ENCODE results near the gene SNX21.
A peak's percentile ranks its signal among the peaks of the same experiment; 100 is the strongest.

SNX21 gene

DNA sequence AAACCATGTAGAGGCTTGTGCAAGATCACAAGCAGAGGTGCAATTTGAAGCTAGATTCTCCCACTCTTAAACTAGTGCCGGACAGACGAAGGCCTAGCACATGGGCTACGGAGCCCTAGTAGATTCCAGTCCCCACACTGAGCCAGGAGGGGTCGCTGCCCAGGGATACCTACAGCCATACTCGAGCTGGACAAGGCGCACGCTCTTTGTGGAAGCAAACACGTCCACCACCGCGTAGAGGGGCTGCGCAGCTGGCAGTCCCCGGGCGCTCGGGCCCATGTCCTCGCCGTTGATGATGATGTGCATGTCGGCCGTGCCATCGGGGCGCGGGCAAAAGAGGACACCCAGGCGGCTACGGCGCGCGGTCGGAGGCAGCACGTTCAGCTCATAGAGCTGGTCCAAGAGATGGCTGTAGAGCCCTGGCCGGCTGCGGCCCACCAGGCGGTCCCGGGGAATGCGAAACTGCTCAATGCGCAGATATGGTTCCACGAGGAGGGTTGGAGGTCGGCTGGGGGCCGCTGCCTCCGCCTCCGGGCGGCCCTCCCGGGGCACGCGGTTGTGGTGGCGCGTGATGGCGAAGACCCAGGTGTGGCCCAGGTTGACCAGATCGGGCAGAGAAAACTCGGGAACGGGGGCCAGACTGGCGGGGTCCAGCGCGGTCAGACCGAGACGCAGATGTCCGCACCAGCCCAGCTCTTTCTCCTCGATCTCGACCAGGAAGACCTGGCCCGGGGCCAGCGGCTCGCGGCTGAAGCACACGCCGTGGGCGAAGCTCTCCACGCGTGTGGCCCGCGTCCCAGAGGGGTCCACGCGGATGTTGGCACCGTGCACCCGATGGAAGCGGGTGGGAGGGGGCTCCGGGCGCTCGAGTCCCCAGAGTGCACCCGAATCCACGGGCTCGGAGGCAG is 56.7 kb downstream of the SNX21 start:
- peaks cover 23% of the 10 kb centered on the region for H3K4me1 ChIP-seq (ENCODE audit: control insufficient read depth, low read length)
- no peak for TF ChIP-seq EZH2phosphoT487 (IDR thresholded peaks at IDR 0.05; ENCODE audit: borderline replicate concordance, low read length)
- TF ChIP-seq, protein P1, sequence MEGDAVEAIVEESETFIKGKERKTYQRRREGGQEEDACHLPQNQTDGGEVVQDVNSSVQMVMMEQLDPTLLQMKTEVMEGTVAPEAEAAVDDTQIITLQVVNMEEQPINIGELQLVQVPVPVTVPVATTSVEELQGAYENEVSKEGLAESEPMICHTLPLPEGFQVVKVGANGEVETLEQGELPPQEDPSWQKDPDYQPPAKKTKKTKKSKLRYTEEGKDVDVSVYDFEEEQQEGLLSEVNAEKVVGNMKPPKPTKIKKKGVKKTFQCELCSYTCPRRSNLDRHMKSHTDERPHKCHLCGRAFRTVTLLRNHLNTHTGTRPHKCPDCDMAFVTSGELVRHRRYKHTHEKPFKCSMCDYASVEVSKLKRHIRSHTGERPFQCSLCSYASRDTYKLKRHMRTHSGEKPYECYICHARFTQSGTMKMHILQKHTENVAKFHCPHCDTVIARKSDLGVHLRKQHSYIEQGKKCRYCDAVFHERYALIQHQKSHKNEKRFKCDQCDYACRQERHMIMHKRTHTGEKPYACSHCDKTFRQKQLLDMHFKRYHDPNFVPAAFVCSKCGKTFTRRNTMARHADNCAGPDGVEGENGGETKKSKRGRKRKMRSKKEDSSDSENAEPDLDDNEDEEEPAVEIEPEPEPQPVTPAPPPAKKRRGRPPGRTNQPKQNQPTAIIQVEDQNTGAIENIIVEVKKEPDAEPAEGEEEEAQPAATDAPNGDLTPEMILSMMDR (IDR thresholded peaks at IDR 0.05; ENCODE audit: low read depth, low read length, poor library complexity, severe bottlenecking) = peak; percentile 48
- no peaks in the 10 kb centered on the region for H3K27me3 ChIP-seq (ENCODE audit: control insufficient read depth, low read length)
- H3K9me3 ChIP-seq (ENCODE audit: control insufficient read depth, insufficient read depth, low read length) = no peaks in the 10 kb centered on the region
- H3K4me2 ChIP-seq (ENCODE audit: low read length) = peak overlapping the region; percentile 82
- H4K20me1 ChIP-seq (ENCODE audit: control insufficient read depth, insufficient read depth, low read depth, low read length) = no peaks in the 10 kb centered on the region
- no peak overlapping the region for H3K27ac ChIP-seq (ENCODE audit: low read depth, low read length)
- H3K9me2 ChIP-seq (replicated peaks; ENCODE audit: control insufficient read depth, low read length) = no peaks in the 10 kb centered on the region
- no peaks in the 10 kb centered on the region for H3F3A ChIP-seq (ENCODE audit: control insufficient read depth, insufficient read depth)
- peaks cover 5% of the 10 kb centered on the region for H3K36me3 ChIP-seq (ENCODE audit: control insufficient read depth, low read length)
- no peaks in the 10 kb centered on the region for H3K79me2 ChIP-seq (ENCODE audit: control insufficient read depth, low read length)
- peak overlapping the region; percentile 83 for H3K4me3 ChIP-seq (ENCODE audit: low read length)

DNA sequence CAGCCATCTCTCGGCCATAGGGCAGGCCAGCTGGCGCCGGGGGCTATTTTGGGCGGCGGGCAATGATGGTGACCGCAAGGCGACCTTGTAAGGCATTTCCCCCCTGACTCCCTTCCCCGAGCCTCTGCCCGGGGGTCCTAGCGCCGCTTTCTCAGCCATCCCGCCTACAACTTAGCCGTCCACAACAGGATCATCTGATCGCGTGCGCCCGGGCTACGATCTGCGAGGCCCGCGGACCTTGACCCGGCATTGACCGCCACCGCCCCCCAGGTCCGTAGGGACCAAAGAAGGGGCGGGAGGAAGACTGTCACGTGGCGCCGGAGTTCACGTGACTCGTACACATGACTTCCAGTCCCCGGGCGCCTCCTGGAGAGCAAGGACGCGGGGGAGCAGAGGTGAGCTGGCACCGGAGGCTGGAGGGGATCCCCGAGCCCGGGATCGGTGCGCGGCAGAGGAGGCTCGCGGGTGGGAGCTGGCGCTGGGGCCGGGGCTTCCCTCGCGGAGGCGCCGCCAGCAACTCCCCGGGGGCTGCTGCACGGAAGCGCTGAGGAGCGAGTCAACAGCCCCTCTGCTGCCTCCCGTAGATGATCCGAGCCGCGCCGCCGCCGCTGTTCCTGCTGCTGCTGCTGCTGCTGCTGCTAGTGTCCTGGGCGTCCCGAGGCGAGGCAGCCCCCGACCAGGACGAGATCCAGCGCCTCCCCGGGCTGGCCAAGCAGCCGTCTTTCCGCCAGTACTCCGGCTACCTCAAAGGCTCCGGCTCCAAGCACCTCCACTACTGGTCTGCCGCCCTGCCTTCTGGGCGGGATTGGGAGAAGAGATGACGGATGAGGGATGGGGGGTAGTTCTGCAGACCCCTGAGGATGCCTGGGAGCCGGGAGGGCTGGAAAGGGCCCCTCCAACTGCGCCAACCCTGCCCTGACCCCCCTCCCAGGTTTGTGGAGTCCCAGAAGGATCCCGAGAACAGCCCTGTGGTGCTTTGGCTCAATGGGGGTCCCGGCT is 57.7 kb downstream of the SNX21 start, which contains the start of the genes CTSA and NEURL2:
CTSA (plus strand) TSS at position 351 of the 999 bp plus-strand sequence; CDS start at position 585, 234 bp downstream.
NEURL2 (minus strand) TSS at position 224 of the 999 bp plus-strand sequence; CDS start at position 7, 217 bp downstream.
- Histone ChIP-seq H3K4me3 (ENCODE audit: low read length) (peak within 1 kb of the TSS; percentile 83), H3K4me1 (ENCODE audit: control insufficient read depth, low read length) (peaks cover 23% of the 10 kb centered on the region), H3K27ac (ENCODE audit: low read depth, low read length) (no peak within 1 kb of the TSS), H3F3A (ENCODE audit: control insufficient read depth, insufficient read depth) (no peaks in the 10 kb centered on the region), H3K36me3 (ENCODE audit: control insufficient read depth, low read length) (peaks cover 2% of the 10 kb centered on the region), H4K20me1 (ENCODE audit: control insufficient read depth, insufficient read depth, low read depth, low read length) (no peaks in the 10 kb centered on the region), H3K27me3 (ENCODE audit: control insufficient read depth, low read length) (no peaks in the 10 kb centered on the region), H3K4me2 (ENCODE audit: low read length) (peak within 1 kb of the TSS; percentile 82), H3K79me2 (ENCODE audit: control insufficient read depth, low read length) (no peaks in the 10 kb centered on the region), H3K9me2 (replicated peaks; ENCODE audit: control insufficient read depth, low read length) (no peaks in the 10 kb centered on the region), H3K9me3 (ENCODE audit: control insufficient read depth, insufficient read depth, low read length) (no peaks in the 10 kb centered on the region)
- no peak for TF ChIP-seq EZH2phosphoT487 (IDR thresholded peaks at IDR 0.05; ENCODE audit: borderline replicate concordance, low read length)
- TF ChIP-seq, protein P1 (IDR thresholded peaks at IDR 0.05; ENCODE audit: low read depth, low read length, poor library complexity, severe bottlenecking) = peak; percentile 3

DNA sequence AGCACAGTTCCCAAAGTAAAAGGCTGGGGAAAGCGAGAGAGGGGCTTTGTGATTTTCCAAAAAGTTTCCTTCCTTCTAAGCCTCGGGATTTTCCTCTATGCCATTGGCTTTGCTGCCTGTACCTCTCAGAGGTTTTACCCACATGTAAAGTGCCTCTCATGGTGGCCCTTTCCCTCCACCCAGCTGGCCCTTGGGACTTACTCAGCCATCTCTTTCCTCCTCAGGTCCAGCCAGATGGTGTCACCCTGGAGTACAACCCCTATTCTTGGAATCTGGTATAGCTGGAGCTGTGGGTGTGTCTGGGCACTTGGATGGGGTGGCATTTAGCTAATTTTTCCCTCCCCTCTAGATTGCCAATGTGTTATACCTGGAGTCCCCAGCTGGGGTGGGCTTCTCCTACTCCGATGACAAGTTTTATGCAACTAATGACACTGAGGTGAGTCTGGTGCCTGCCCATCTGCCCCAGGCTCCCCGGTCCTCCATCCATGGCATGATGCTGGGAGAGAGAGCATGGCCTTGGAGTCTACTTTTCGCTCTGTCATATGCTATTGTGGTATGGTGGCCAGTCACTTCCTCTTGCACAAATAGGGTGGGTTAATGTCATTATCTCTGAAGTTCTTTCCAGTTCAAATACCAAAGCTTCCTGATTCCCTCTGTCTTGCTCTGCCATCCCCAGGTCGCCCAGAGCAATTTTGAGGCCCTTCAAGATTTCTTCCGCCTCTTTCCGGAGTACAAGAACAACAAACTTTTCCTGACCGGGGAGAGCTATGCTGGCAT is 58.6 kb downstream of the SNX21 start:
- TF ChIP-seq, protein P1 (IDR thresholded peaks at IDR 0.05; ENCODE audit: low read depth, low read length, poor library complexity, severe bottlenecking) = no peak
- no peak for TF ChIP-seq EZH2phosphoT487 (IDR thresholded peaks at IDR 0.05; ENCODE audit: borderline replicate concordance, low read length)
- no peaks in the 10 kb centered on the region for H3K36me3 ChIP-seq (ENCODE audit: control insufficient read depth, low read length)

More for the DNA sequence above, 58.6 kb downstream of the SNX21 start:
- peak overlapping the region; percentile 83 for H3K4me3 ChIP-seq (ENCODE audit: low read length)
- no peaks in the 10 kb centered on the region for H4K20me1 ChIP-seq (ENCODE audit: control insufficient read depth, insufficient read depth, low read depth, low read length)
- no peaks in the 10 kb centered on the region for H3K9me2 ChIP-seq (replicated peaks; ENCODE audit: control insufficient read depth, low read length)
- H3K9me3 ChIP-seq (ENCODE audit: control insufficient read depth, insufficient read depth, low read length) = no peaks in the 10 kb centered on the region
- H3K4me1 ChIP-seq (ENCODE audit: control insufficient read depth, low read length) = peaks cover 23% of the 10 kb centered on the region
- no peak overlapping the region for H3K27ac ChIP-seq (ENCODE audit: low read depth, low read length)
- H3K27me3 ChIP-seq (ENCODE audit: control insufficient read depth, low read length) = no peaks in the 10 kb centered on the region
- H3K79me2 ChIP-seq (ENCODE audit: control insufficient read depth, low read length) = no peaks in the 10 kb centered on the region
- H3F3A ChIP-seq (ENCODE audit: control insufficient read depth, insufficient read depth) = no peaks in the 10 kb centered on the region
- peak overlapping the region; percentile 82 for H3K4me2 ChIP-seq (ENCODE audit: low read length)
